HCT116 (cell line): ENCODE results near the gene ARHGAP18. TPM values are rescaled to one million over a fixed set of nuclear protein-coding genes. Genes with fewer than 3 reads are reported as not detected.

Source experiments
- ATAC-seq: fragments of 200-7000 bp; cut with Tn5 transposase; 2 replicates; pipeline ENCODE4 v1.9.1; 2020; ENCODE audit warnings: mild to moderate bottlenecking, moderate library complexity
- BruUV-seq: library from RNA; stranded (reverse); fragments of 400-500 nt; replicated peaks from 2 replicates; lab custom pipeline; 2021; lab: Mats Ljungman, UMichigan
- CTCF ChIA-PET: fragments of 300-600 bp; sonication (Branson Sonifier 250); formaldehyde crosslinking; loops from one replicate; lab custom pipeline; 2021; ENCODE audit warnings: antibody characterized with exemption; lab: Charles Lee
- POLR2A ChIA-PET: fragments of 300-600, 350-600 bp; sonication (Branson Sonifier 250); formaldehyde crosslinking; loops from one replicate; lab custom pipeline; 2021; ENCODE audit warnings: antibody characterized with exemption; lab: Charles Lee
- RAD21 ChIA-PET, 2 experiments: fragments of 300-600 bp; sonication (Branson Sonifier 250); formaldehyde crosslinking; loops; one replicate each; lab custom pipeline; 2023; ENCODE audit warnings: low total read pairs in 2 of 2; ENCODE audit not compliant: uncharacterized antibody in 2 of 2, unreplicated experiment in 2 of 2, low non-redundant PET in 1 of 2; lab: Charles Lee
- DNase-seq: peaks from one replicate; pipeline ENCODE4 v3.0.0-alpha.2; 2010; ENCODE audit warnings: low read depth, low spot score
- H2AFZ ChIP-seq: fragments of 200-600 bp; shearing (Covaris generic), sonication (generic); 2 replicates; pipeline ENCODE4 v1.6.1; 2017; ENCODE audit warnings: low read depth, mixed run types, mixed read lengths, antibody characterized with exemption, low read length; ENCODE audit not compliant: poor library complexity, severe bottlenecking
- H3K27ac ChIP-seq: 2 replicates; pipeline ENCODE4 v1.5.1; 2012; ENCODE audit warnings: low read depth, low read length
- H3K27me3 ChIP-seq: fragments of 200-600 bp; sonication (generic); 2 replicates; pipeline ENCODE4 v1.6.1; 2016; ENCODE audit warnings: mixed run types, low read length, mixed read lengths; ENCODE audit not compliant: insufficient read depth
- H3K36me3 ChIP-seq, 2 experiments: fragments of 200-500 bp in 1 of 2; fragments of 200-600 bp in 1 of 2; sonication (Bioruptor generic) in 1 of 2; sonication (generic) in 1 of 2; 2 replicates each; pipeline versions ENCODE4 v1.5.1 to v1.6.1; 2014 to 2016; ENCODE audit warnings: low read length in 2 of 2, inconsistent platforms in 1 of 2, mixed read lengths in 1 of 2, mixed run types in 1 of 2; ENCODE audit not compliant: insufficient read depth in 2 of 2, control insufficient read depth in 1 of 2
- H3K4me1 ChIP-seq, 2 experiments: fragments of 200-600 bp in 1 of 2; sonication (generic) in 1 of 2; 2 replicates each; pipeline versions ENCODE4 v1.5.1 to v1.6.1; 2012 to 2017; ENCODE audit warnings: low read length in 2 of 2, inconsistent platforms in 1 of 2, mild to moderate bottlenecking in 1 of 2, mixed read lengths in 1 of 2, mixed run types in 1 of 2, moderate library complexity in 1 of 2; ENCODE audit not compliant: insufficient read depth in 2 of 2, control insufficient read depth in 1 of 2
- H3K4me2 ChIP-seq: fragments of 200-600 bp; sonication (generic); 2 replicates; pipeline ENCODE4 v1.6.1; 2017; ENCODE audit warnings: mixed run types, low read length, mixed read lengths
- H3K4me3 ChIP-seq, 2 experiments: fragments of 200-600 bp in 1 of 2; sonication (generic) in 1 of 2; replicated peaks in 1 of 2; 2 replicates each; pipeline ENCODE4 v1.5.1; 2011 to 2016; ENCODE audit warnings: low read length in 2 of 2, control low read depth in 1 of 2, low read depth in 1 of 2, mild to moderate bottlenecking in 1 of 2, mixed read lengths in 1 of 2, mixed run types in 1 of 2
- H3K79me2 ChIP-seq: fragments of 200-600 bp; sonication (generic); 2 replicates; pipeline ENCODE4 v1.6.1; 2017; ENCODE audit warnings: mild to moderate bottlenecking, mixed run types, low read length, moderate library complexity, mixed read lengths; ENCODE audit not compliant: insufficient read depth
- H3K9ac ChIP-seq: fragments of 200-600 bp; sonication (generic); 2 replicates; pipeline ENCODE4 v1.6.1; 2016; ENCODE audit warnings: low read length, mixed read lengths
- H3K9me2 ChIP-seq: fragments of 200-600 bp; sonication (generic), shearing (Covaris generic); 2 replicates; pipeline ENCODE4 v1.6.1; 2017; ENCODE audit warnings: mixed run types, mild to moderate bottlenecking, moderate library complexity; ENCODE audit not compliant: insufficient read depth
- H3K9me3 ChIP-seq, 2 experiments: fragments of 200-500 bp in 1 of 2; fragments of 200-600 bp in 1 of 2; sonication (Bioruptor generic) in 1 of 2; sonication (generic) in 1 of 2; 2 replicates each; pipeline ENCODE4 v1.6.1; 2014 to 2017; ENCODE audit warnings: low read length in 2 of 2, mixed read lengths in 2 of 2, inconsistent platforms in 1 of 2, low read depth in 1 of 2, mild to moderate bottlenecking in 1 of 2, mixed run types in 1 of 2, moderate library complexity in 1 of 2; ENCODE audit not compliant: control insufficient read depth in 1 of 2, insufficient read depth in 1 of 2
- H4K20me1 ChIP-seq: fragments of 200-600 bp; sonication (generic), shearing (Covaris generic); 2 replicates; pipeline ENCODE4 v1.6.1; 2017; ENCODE audit warnings: mixed run types, mild to moderate bottlenecking, moderate library complexity; ENCODE audit not compliant: insufficient read depth
- CBX3 ChIP-seq: IDR thresholded peaks from 2 replicates; pipeline ENCODE4 v1.6.1; 2012; ENCODE audit warnings: low read depth
- CEBPB ChIP-seq: IDR thresholded peaks from 2 replicates; pipeline ENCODE4 v1.6.1; 2012; ENCODE audit warnings: low read depth
- CTCF ChIP-seq, 3 experiments: fragments of 200-600 bp in 1 of 3; sonication (generic) in 1 of 3; IDR thresholded peaks in 2 of 3; conservative IDR thresholded peaks in 1 of 3; 2 replicates each; pipeline ENCODE4 v1.5.1; 2012 to 2017; ENCODE audit warnings: low read depth in 2 of 3, low read length in 2 of 3, antibody characterized with exemption in 1 of 3, borderline replicate concordance in 1 of 3, control low read depth in 1 of 3, mild to moderate bottlenecking in 1 of 3, mixed read lengths in 1 of 3, mixed run types in 1 of 3, moderate library complexity in 1 of 3; ENCODE audit not compliant: insufficient read depth in 1 of 3
- EGR1 ChIP-seq: IDR thresholded peaks from 2 replicates; pipeline ENCODE4 v1.6.1; 2012; ENCODE audit warnings: low read depth
- EZH2 ChIP-seq: fragments of 200-600 bp; sonication (generic); IDR thresholded peaks from 2 replicates; pipeline ENCODE4 v1.6.1; 2017; ENCODE audit warnings: antibody characterized with exemption, mixed run types
- FOSL1 ChIP-seq: IDR thresholded peaks from 2 replicates; pipeline ENCODE4 v1.6.1; 2012; ENCODE audit warnings: low read depth
- JUND ChIP-seq: IDR thresholded peaks from 2 replicates; pipeline ENCODE4 v1.6.1; 2012
- POLR2A ChIP-seq: IDR thresholded peaks from 2 replicates; pipeline ENCODE4 v1.7.0; 2011; ENCODE audit warnings: borderline replicate concordance; ENCODE audit not compliant: insufficient read depth, insufficient read length; ENCODE audit errors: extremely low read depth
- RAD21 ChIP-seq: IDR thresholded peaks from 2 replicates; pipeline ENCODE4 v1.6.1; 2012; ENCODE audit warnings: low read depth, mild to moderate bottlenecking
- REST ChIP-seq: IDR thresholded peaks from 2 replicates; pipeline ENCODE4 v1.6.1; 2012; ENCODE audit warnings: low read depth
- SRF ChIP-seq: IDR thresholded peaks from 2 replicates; pipeline ENCODE4 v1.6.1; 2012; ENCODE audit warnings: low read depth
- TCF7L2 ChIP-seq: IDR thresholded peaks from 2 replicates; pipeline ENCODE4 v1.7.0; 2011; ENCODE audit warnings: borderline replicate concordance, inconsistent platforms; ENCODE audit not compliant: insufficient read depth, insufficient read length; ENCODE audit errors: extremely low read depth
- YY1 ChIP-seq: IDR thresholded peaks from 2 replicates; pipeline ENCODE4 v1.6.1; 2011; ENCODE audit warnings: low read length, low read depth, moderate library complexity, mild to moderate bottlenecking; ENCODE audit not compliant: insufficient replicate concordance; ENCODE audit errors: extremely low read depth
- ZFX ChIP-seq: fragments of 450-650 bp; IDR thresholded peaks from 2 replicates; pipeline ENCODE4 v1.6.1; 2017
- ZNF274 ChIP-seq: fragments of 200-500 bp; sonication (Bioruptor generic); IDR thresholded peaks from 2 replicates; pipeline ENCODE4 v1.6.1; 2014; ENCODE audit warnings: mild to moderate bottlenecking, low read depth, low read length, inconsistent platforms
- intact Hi-C: fragments of 100-400 bp; cut with micrococcal nuclease; formaldehyde crosslinking; loops from 2 replicates; pipeline ENCODE4 v1.10.0; 2022
- total RNA-seq: library from RNA; stranded (reverse); gene quantifications from one replicate; pipeline ENCODE4 v1.2.1, GENCODE V29; 2021; ENCODE audit not compliant: unreplicated experiment
- TF ChIP-seq, protein P1 (sequence below): IDR thresholded peaks from 2 replicates; pipeline ENCODE4 v1.6.1; 2012

ARHGAP18 gene
- total RNA-seq, 1 experiment from 2014 or later: 70.3 TPM

- POLR2A ChIA-PET: interaction anchor here (0.9 to 3.0 kb wide), 3 partner anchors 10 to 16 kb away, joined by 4 to 8 read pairs (median 6); partner anchors contain the start of gene ARHGAP18
- H3K4me3 ChIP-seq: no peak overlapping the region
- no peak overlapping the region for H2AFZ ChIP-seq
- H4K20me1 ChIP-seq: no peaks in the 10 kb centered on the region
- no peak for DNase-seq
- no TSS peak for BruUV-seq
- H3K27me3 ChIP-seq: no peaks in the 10 kb centered on the region
- no peak overlapping the region for H3K9ac ChIP-seq
- no peaks in the 10 kb centered on the region for H3K9me2 ChIP-seq
- H3K79me2 ChIP-seq: peaks cover 100% of the 10 kb centered on the region
- intact Hi-C loops: no loop called here
- RAD21 ChIA-PET: no interaction called here
- peaks cover 79 to 86% of the 10 kb centered on the region in 2 experiments for H3K4me1 ChIP-seq
- H3K27ac ChIP-seq: peak overlapping the region; percentile 7; the same call in 1 of the 2 replicates
- CTCF ChIA-PET: interaction anchor here (0.8 to 1.8 kb wide), 3 partner anchors 14 to 102 kb away, joined by 3 to 5 read pairs (median 3); no protein-coding TSS in a partner anchor
- no peak for ATAC-seq
- H3K9me3 ChIP-seq: no peaks in the 10 kb centered on the region
- H3K4me2 ChIP-seq: no peak overlapping the region
- no peaks in the 10 kb centered on the region for H3K36me3 ChIP-seq
- TF ChIP-seq POLR2A (no peak), ZNF274 (no peak), SRF (no peak), YY1 (no peak), REST (no peak), CEBPB (no peak), EZH2 (no peak), RAD21 (no peak), CTCF (IDR thresholded peaks at IDR 0.05 in 2 of 3, conservative IDR thresholded peaks at IDR 0.05 in 1 of 3; ENCODE audit: borderline replicate concordance in 1 of 3, insufficient read depth in 1 of 3, low read depth in 2 of 3, low read length in 2 of 3) (no peak), CBX3 (no peak), TCF7L2 (no peak), JUND (no peak), EGR1 (no peak), FOSL1 (no peak), ZFX (no peak)
- TF ChIP-seq, protein P1, sequence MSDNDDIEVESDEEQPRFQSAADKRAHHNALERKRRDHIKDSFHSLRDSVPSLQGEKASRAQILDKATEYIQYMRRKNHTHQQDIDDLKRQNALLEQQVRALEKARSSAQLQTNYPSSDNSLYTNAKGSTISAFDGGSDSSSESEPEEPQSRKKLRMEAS: no peak
Observed at GRCh38 chr6:129699659-129700058, 10.3 kb downstream of the ARHGAP18 start.
